DND-41 (cell line): ENCODE data around the gene ANAPC13.
A peak's percentile ranks its signal among the peaks of the same experiment; 100 is the strongest.

Experiments used
- ATAC-seq: fragments of 200-7000 bp; cut with Tn5 transposase; 3 replicates; pipeline ENCODE4 v1.9.1; 2021; ENCODE audit warnings: low read depth; ENCODE audit not compliant: insufficient read depth
- DNase-seq: peaks from one replicate; pipeline ENCODE4 v3.0.0-alpha.2; 2020
- H2AFZ ChIP-seq: 2 replicates; pipeline ENCODE4 v1.6.0; 2012; ENCODE audit warnings: low read depth, low read length
- H3K27ac ChIP-seq: 2 replicates; pipeline ENCODE4 v1.5.1; 2012; ENCODE audit warnings: low read length, inconsistent platforms
- H3K27me3 ChIP-seq: fragments of 200-600 bp; sonication (generic); 2 replicates; pipeline ENCODE4 v1.6.0; 2012; ENCODE audit warnings: low read length, mild to moderate bottlenecking, inconsistent platforms; ENCODE audit not compliant: insufficient read depth, poor library complexity
- H3K36me3 ChIP-seq: 2 replicates; pipeline ENCODE4 v1.5.1; 2012; ENCODE audit warnings: low read length, inconsistent platforms; ENCODE audit not compliant: insufficient read depth
- H3K4me1 ChIP-seq: 2 replicates; pipeline ENCODE4 v1.5.1; 2012; ENCODE audit warnings: mild to moderate bottlenecking, low read length; ENCODE audit not compliant: insufficient read depth
- H3K4me2 ChIP-seq: 2 replicates; pipeline ENCODE4 v1.6.0; 2012; ENCODE audit warnings: mild to moderate bottlenecking, moderate library complexity, low read length, inconsistent platforms; ENCODE audit not compliant: insufficient read depth
- H3K4me3 ChIP-seq, 2 experiments: fragments of 200-600 bp in 1 of 2; shearing (Covaris generic) in 1 of 2; 2 replicates each; pipeline ENCODE4 v1.5.1; 2012 to 2016; ENCODE audit warnings: inconsistent platforms in 2 of 2, low read length in 2 of 2, mild to moderate bottlenecking in 2 of 2, low read depth in 1 of 2, moderate library complexity in 1 of 2
- H3K79me2 ChIP-seq: 2 replicates; pipeline ENCODE4 v1.6.0; 2012; ENCODE audit warnings: low read length, inconsistent platforms; ENCODE audit not compliant: insufficient read depth
- H3K9ac ChIP-seq: 2 replicates; pipeline ENCODE4 v1.6.0; 2012; ENCODE audit warnings: low read depth, mild to moderate bottlenecking, inconsistent platforms, low read length, moderate library complexity
- H3K9me3 ChIP-seq: 2 replicates; pipeline ENCODE4 v1.5.1; 2012; ENCODE audit warnings: low read length, moderate library complexity, mild to moderate bottlenecking, inconsistent platforms; ENCODE audit not compliant: insufficient read depth, severe bottlenecking
- H4K20me1 ChIP-seq: 2 replicates; pipeline ENCODE4 v1.6.0; 2012; ENCODE audit warnings: low read length; ENCODE audit not compliant: insufficient read depth
- EZH2 ChIP-seq: IDR thresholded peaks from 3 replicates; pipeline ENCODE4 v1.6.1; 2012; ENCODE audit warnings: borderline replicate concordance, low read depth, mild to moderate bottlenecking, moderate library complexity, low read length, inconsistent platforms; ENCODE audit not compliant: severe bottlenecking
- TF ChIP-seq, protein P1 (sequence below): IDR thresholded peaks from 2 replicates; pipeline ENCODE4 v1.5.1; 2012; ENCODE audit warnings: borderline replicate concordance, low read length, moderate library complexity, mild to moderate bottlenecking; ENCODE audit not compliant: poor library complexity, severe bottlenecking; ENCODE audit errors: extremely low read depth

ANAPC13 gene

DNA sequence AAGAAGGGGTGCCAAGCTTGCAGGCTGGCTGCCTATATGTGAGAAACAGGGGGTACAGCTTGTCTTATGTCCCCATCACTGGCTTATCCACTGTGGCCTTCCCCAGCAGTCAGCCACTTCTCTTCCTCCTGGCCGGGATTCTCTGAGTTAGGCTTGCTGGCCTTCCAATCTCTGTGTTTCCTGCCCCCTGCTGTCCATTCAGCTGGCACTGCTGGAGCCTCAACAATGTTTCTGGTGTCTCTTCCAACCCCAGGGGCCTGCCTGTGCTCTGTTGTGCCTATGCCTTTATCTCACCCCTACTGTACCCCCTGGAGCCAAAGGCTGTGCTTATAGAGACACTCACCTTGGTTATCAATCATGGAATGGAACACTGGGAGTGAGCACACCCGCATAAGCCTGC, 36.5 kb downstream of the ANAPC13 start:
- no peak for TF ChIP-seq EZH2
- TF ChIP-seq, protein P1, sequence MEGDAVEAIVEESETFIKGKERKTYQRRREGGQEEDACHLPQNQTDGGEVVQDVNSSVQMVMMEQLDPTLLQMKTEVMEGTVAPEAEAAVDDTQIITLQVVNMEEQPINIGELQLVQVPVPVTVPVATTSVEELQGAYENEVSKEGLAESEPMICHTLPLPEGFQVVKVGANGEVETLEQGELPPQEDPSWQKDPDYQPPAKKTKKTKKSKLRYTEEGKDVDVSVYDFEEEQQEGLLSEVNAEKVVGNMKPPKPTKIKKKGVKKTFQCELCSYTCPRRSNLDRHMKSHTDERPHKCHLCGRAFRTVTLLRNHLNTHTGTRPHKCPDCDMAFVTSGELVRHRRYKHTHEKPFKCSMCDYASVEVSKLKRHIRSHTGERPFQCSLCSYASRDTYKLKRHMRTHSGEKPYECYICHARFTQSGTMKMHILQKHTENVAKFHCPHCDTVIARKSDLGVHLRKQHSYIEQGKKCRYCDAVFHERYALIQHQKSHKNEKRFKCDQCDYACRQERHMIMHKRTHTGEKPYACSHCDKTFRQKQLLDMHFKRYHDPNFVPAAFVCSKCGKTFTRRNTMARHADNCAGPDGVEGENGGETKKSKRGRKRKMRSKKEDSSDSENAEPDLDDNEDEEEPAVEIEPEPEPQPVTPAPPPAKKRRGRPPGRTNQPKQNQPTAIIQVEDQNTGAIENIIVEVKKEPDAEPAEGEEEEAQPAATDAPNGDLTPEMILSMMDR, result peak; percentile 33
- peaks cover 3% of the 10 kb centered on the region for H3K27me3 ChIP-seq
- H3K4me1 ChIP-seq, result no peaks in the 10 kb centered on the region
- H3K36me3 ChIP-seq, result no peaks in the 10 kb centered on the region
- H3K4me2 ChIP-seq, result no peak overlapping the region
- no peak overlapping the region for H2AFZ ChIP-seq
- no peaks in the 10 kb centered on the region for H3K9me3 ChIP-seq
- H3K79me2 ChIP-seq, result no peaks in the 10 kb centered on the region
- no peak for ATAC-seq
- H3K4me3 ChIP-seq, result no peak overlapping the region
- no peak for DNase-seq
- no peak overlapping the region for H3K27ac ChIP-seq
- H3K9ac ChIP-seq, result no peak overlapping the region
- no peaks in the 10 kb centered on the region for H4K20me1 ChIP-seq

DNA sequence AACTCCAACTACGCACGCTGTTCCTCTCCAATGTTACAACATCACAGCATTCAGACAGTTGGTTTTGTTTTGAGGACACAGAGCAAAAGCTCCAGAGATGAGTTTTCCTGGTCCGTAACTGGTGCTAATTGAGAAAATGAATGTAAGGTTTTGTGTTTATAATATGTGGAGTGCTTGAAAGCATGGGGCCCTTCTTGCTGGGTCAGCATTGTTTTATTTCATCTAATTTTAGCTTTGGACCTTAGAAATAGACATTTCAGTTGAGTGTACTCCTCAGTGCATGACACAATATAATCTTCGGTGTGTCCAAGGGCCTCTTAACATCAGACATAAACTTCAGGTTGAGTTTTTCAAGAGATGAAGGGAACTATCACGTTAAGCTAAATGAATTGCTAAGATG, 37.1 kb downstream of the ANAPC13 start:
- no peaks in the 10 kb centered on the region for H3K9me3 ChIP-seq
- H3K4me2 ChIP-seq, result no peak overlapping the region
- peaks cover 2% of the 10 kb centered on the region for H3K27me3 ChIP-seq
- no peak overlapping the region for H3K4me3 ChIP-seq
- H3K36me3 ChIP-seq, result no peaks in the 10 kb centered on the region
- H4K20me1 ChIP-seq, result no peaks in the 10 kb centered on the region
- TF ChIP-seq, protein P1, result no peak
- no peak for TF ChIP-seq EZH2
- no peak overlapping the region for H2AFZ ChIP-seq
- no peaks in the 10 kb centered on the region for H3K4me1 ChIP-seq
- no peaks in the 10 kb centered on the region for H3K79me2 ChIP-seq
- H3K9ac ChIP-seq, result no peak overlapping the region
- DNase-seq (no peak), ATAC-seq (no peak)
- H3K27ac ChIP-seq, result no peak overlapping the region

DNA sequence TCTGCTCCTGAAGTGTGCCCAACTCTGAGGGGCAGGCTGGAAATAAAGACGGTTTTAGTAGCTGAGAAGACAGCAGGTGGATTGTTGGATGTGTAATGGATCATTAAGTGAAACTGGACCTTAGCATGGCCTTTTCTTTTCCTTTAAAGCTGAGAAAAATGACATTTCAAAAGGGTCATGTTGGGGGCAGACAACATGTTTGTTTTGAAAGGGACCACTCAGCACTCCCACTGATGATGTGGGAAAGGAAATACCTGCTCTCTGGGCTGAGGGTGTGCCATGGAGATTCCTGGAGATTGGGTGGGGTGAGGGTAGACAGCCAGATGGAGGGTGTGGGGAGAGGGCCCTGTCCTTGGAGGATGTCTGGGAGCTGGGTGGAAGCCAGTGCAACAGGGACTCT, 38.4 kb downstream of the ANAPC13 start:
- no peaks in the 10 kb centered on the region for H3K9me3 ChIP-seq
- H3K4me3 ChIP-seq, result no peak overlapping the region
- no peaks in the 10 kb centered on the region for H3K36me3 ChIP-seq
- H3K27me3 ChIP-seq, result no peaks in the 10 kb centered on the region
- no peak for ATAC-seq
- DNase-seq, result no peak
- no peak overlapping the region for H2AFZ ChIP-seq
- H3K9ac ChIP-seq, result no peak overlapping the region
- no peak for TF ChIP-seq EZH2
- TF ChIP-seq, protein P1, result no peak
- H3K27ac ChIP-seq, result no peak overlapping the region
- H3K79me2 ChIP-seq, result no peaks in the 10 kb centered on the region
- no peaks in the 10 kb centered on the region for H3K4me1 ChIP-seq
- H4K20me1 ChIP-seq, result no peaks in the 10 kb centered on the region
- H3K4me2 ChIP-seq, result no peak overlapping the region

DNA sequence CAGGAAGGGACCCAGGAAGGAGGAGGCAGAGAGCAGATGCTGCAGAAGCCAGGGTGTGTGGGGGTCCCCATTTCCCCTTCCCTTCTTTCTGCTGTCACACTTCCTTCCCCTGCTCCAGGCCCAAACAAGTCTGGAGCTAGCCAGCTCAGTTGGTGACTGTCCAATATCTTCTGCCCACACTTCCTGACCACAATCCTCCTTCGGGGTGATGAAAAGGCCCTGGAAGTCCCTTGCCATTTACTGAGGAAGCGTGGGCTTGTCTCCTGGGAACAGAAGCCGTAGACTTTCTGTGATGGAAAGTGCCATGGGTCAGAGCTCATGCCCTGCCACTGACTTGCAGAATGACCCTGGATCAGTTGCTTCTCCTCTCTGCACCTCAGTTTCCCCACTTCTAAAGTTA, 39.0 kb downstream of the ANAPC13 start:
- Histone ChIP-seq H3K4me3 (no peak overlapping the region), H3K4me2 (no peak overlapping the region), H3K4me1 (no peaks in the 10 kb centered on the region), H2AFZ (no peak overlapping the region), H3K79me2 (no peaks in the 10 kb centered on the region), H4K20me1 (no peaks in the 10 kb centered on the region), H3K27ac (no peak overlapping the region), H3K27me3 (no peaks in the 10 kb centered on the region), H3K36me3 (no peaks in the 10 kb centered on the region), H3K9me3 (no peaks in the 10 kb centered on the region), H3K9ac (no peak overlapping the region)
- ATAC-seq, result no peak
- TF ChIP-seq EZH2, result no peak
- TF ChIP-seq, protein P1, result no peak
- DNase-seq, result no peak
